Measurements from ENCODE around the gene UBE2J1. TPM values are rescaled to one million over a fixed set of nuclear protein-coding genes. Genes with fewer than 3 reads are reported as not detected.
"Not testable (repeated sequence)": the region's sequence is repeated elsewhere in the genome, so short reads cannot be mapped to it uniquely, and the experiment has no call there.

UBE2J1 gene
- total RNA-seq, 1 donor from 2014 or later: 49.3 TPM

DNA sequence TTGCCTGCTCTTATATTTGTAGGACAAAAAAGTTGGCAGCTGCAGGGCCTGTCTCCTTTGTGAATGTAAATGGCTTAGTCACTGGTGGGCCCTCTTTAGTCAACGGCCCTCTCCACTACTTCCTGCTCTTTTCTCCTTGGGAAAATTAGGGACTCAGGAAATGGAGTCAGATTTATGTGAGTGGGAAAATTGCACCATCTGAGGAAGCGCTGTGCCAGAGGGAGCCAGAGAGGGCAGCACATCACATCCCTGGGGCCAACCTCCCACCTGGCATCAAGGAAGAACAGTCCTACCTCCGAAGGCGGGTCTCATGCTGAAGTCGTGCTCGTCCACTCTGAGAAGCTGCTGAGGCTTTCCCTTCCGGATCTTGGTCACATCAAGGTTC lies 53.1 kb downstream of the UBE2J1 start:
- DNase-seq (ENCODE audit: low read depth): no peak
- TF ChIP-seq CTCF (IDR thresholded peaks at IDR 0.05; ENCODE audit: insufficient read depth, low read length, poor library complexity, severe bottlenecking): peak; percentile 39
- H3K4me3 ChIP-seq (ENCODE audit: low read depth, low read length): no peak overlapping the region
- H3K36me3 ChIP-seq (ENCODE audit: control insufficient read depth, insufficient read depth, low read length): no peaks in the 10 kb centered on the region
- no peaks in the 10 kb centered on the region for H3K27me3 ChIP-seq (ENCODE audit: control insufficient read depth, insufficient read depth, low read length)

DNA sequence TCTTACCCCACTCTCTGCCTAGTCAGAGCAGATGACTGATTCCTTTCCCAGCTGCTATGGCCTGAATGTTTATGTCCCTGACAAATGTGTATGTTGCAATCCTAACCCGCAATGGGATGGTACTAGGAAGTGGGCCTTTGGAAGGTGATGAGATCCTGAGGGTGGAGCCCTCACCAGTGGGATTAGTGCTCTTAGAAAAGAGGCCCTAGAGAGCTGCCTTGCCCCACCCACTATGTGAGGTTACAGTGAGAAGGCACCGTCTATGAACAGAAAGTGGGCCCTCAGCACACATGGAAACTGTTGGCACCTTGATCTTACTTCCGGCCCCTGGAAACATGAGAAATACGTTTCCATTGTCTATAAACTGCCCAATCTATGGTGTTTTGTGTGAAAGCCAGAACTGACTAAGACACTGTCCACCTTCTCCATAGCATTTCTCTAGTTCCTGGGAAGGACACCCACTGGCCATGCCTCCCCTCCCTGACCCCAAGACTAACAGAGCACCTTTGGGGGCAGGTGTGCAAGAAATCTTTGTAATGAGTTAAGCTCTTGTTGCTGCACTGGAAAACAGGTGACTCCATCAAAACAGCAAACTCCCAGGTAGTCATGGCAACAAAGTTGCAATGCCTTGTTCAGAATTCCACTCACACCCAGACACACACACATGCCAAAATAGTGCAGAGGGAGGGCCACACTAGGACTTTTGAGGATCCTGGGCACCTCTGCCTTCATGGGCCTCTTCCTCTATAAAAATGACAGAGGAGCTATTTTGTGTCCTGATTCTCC lies 53.6 kb downstream of the UBE2J1 start:
- no peaks in the 10 kb centered on the region for H3K27me3 ChIP-seq (ENCODE audit: control insufficient read depth, insufficient read depth, low read length)
- no peak for TF ChIP-seq CTCF (IDR thresholded peaks at IDR 0.05; ENCODE audit: insufficient read depth, low read length, poor library complexity, severe bottlenecking)
- peak; percentile 63 for DNase-seq (ENCODE audit: low read depth)
- no peaks in the 10 kb centered on the region for H3K36me3 ChIP-seq (ENCODE audit: control insufficient read depth, insufficient read depth, low read length)
- no peak overlapping the region for H3K4me3 ChIP-seq (ENCODE audit: low read depth, low read length)

GRCh38 chr6:89297695-89298351 lies 54.7 kb downstream of the UBE2J1 start:
- Histone ChIP-seq H3K27me3 (ENCODE audit: control insufficient read depth, insufficient read depth, low read length) (no peaks in the 10 kb centered on the region), H3K36me3 (ENCODE audit: control insufficient read depth, insufficient read depth, low read length) (no peaks in the 10 kb centered on the region), H3K4me3 (ENCODE audit: low read depth, low read length) (no peak overlapping the region)
- peak; percentile 98 for DNase-seq (ENCODE audit: low read depth)
- no peak for TF ChIP-seq CTCF (IDR thresholded peaks at IDR 0.05; ENCODE audit: insufficient read depth, low read length, poor library complexity, severe bottlenecking)

GRCh38 chr6:89295981-89296380 lies 56.5 kb downstream of the UBE2J1 start:
- H3K27me3 ChIP-seq (ENCODE audit: control insufficient read depth, insufficient read depth, low read length): no peaks in the 10 kb centered on the region
- H3K4me3 ChIP-seq (ENCODE audit: low read depth, low read length): no peak overlapping the region
- DNase-seq (ENCODE audit: low read depth): no peak
- TF ChIP-seq CTCF (IDR thresholded peaks at IDR 0.05; ENCODE audit: insufficient read depth, low read length, poor library complexity, severe bottlenecking): no peak
- H3K36me3 ChIP-seq (ENCODE audit: control insufficient read depth, insufficient read depth, low read length): no peaks in the 10 kb centered on the region

- H3K27me3 ChIP-seq (ENCODE audit: control insufficient read depth, insufficient read depth, low read length); H3K36me3 ChIP-seq (ENCODE audit: control insufficient read depth, insufficient read depth, low read length); H3K4me3 ChIP-seq (ENCODE audit: low read depth, low read length); DNase-seq (ENCODE audit: low read depth): not testable (repeated sequence)
These were observed 57.4 kb downstream of the UBE2J1 start for GRCh38 chr6:89295116-89295515.

GRCh38 chr6:89291256-89291819 lies 61.2 kb downstream of the UBE2J1 start:
- Histone ChIP-seq H3K4me3 (ENCODE audit: low read depth, low read length) (no peak overlapping the region), H3K36me3 (ENCODE audit: control insufficient read depth, insufficient read depth, low read length) (no peaks in the 10 kb centered on the region), H3K27me3 (ENCODE audit: control insufficient read depth, insufficient read depth, low read length) (no peaks in the 10 kb centered on the region)
- no peak for TF ChIP-seq CTCF (IDR thresholded peaks at IDR 0.05; ENCODE audit: insufficient read depth, low read length, poor library complexity, severe bottlenecking)
- no peak for DNase-seq (ENCODE audit: low read depth)
